ENCODE results near the gene SIGLEC1.

DNA sequence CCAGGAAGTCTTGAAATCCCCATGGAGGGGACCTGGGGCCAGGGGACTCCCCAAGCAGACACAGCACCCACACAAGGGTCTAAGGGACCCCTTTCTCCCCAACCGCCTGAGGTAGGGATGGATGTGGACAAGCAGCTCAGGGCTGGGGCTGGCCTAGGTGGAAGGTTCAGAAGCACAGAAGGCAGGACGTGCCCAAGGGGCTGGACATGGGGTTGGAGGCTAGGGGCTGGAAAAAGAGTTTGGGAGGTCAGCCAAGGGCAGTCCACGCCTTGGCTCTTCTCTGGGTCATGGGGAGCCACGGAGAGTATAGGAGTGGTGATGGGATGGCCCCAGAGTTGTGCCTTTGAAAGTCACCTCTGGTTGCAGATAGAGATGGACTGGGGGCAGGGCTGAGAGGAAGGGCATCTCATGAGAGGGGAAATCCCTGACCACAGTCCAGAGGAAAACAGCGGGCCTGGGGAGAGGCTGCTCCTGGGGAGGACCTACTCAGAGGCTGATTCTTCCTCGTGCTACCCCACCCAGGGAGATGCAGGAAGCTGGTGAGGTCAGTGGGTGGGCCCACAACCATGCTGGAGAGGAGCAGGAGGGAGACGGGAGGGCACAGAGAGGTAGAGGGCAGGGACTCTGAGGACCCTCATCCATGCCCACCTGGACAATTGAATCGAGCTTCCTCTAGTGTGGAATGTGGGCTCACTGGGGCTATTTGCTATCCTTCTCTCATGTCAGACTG lies 17.6 kb upstream of the SIGLEC1 start:
- TF ChIP-seq EZH2 (IDR thresholded peaks at IDR 0.05) = no peak
- TF ChIP-seq POLR2AphosphoS5 (IDR thresholded peaks at IDR 0.05; ENCODE audit: borderline replicate concordance, low read depth, low read length) = no peak
- TF ChIP-seq FOXP2 (optimal IDR thresholded peaks at IDR 0.05; ENCODE audit: control extremely low read depth, extremely low read length, insufficient read depth) = no peak

Measured in SK-N-MC (cell line).